Naive B cell (primary cell): ENCODE results near the gene DPYD. TPM values are rescaled to one million over a fixed set of nuclear protein-coding genes. Genes with fewer than 3 reads are reported as not detected.
"Not testable (repeated sequence)": the region's sequence is repeated elsewhere in the genome, so short reads cannot be mapped to it uniquely, and the experiment has no call there.

ENCODE experiments used
- ATAC-seq, 2 donors: fragments of 150-1000 bp; cut with Tn5 transposase; 2 replicates each; pipeline ENCODE4 v1.10.0; 2021; ENCODE audit warnings: low read depth in 2 of 2, mild to moderate bottlenecking in 2 of 2, moderate library complexity in 2 of 2
- DNase-seq: peaks from one replicate; pipeline ENCODE4 v3.0.0; 2022
- H3K27ac Mint-ChIP-seq, 6 donors: one replicate each; pipeline ENCODE4 v1.8.0; 2020 to 2022; ENCODE audit warnings: mild to moderate bottlenecking in 6 of 6, mixed read lengths in 6 of 6, moderate library complexity in 5 of 6, inconsistent platforms in 2 of 6
- H3K27me3 Mint-ChIP-seq, 3 donors: one replicate each; pipeline ENCODE4 v1.8.0; 2021 to 2022; ENCODE audit warnings: mixed read lengths in 3 of 3, mild to moderate bottlenecking in 1 of 3
- H3K36me3 Mint-ChIP-seq, 2 donors: one replicate each; pipeline ENCODE4 v1.8.0; 2020 to 2022; ENCODE audit warnings: mixed read lengths in 2 of 2, inconsistent platforms in 1 of 2, mild to moderate bottlenecking in 1 of 2
- H3K4me1 Mint-ChIP-seq, 3 donors: one replicate each; pipeline ENCODE4 v1.8.0; 2020 to 2022; ENCODE audit warnings: mixed read lengths in 3 of 3, inconsistent platforms in 1 of 3, mild to moderate bottlenecking in 1 of 3, moderate library complexity in 1 of 3
- H3K4me3 Mint-ChIP-seq, 8 donors: one replicate each; pipeline ENCODE4 v1.8.0; 2020 to 2022; ENCODE audit warnings: mild to moderate bottlenecking in 8 of 8, mixed read lengths in 8 of 8, moderate library complexity in 8 of 8, inconsistent platforms in 2 of 8
- H3K9me3 Mint-ChIP-seq, 7 donors: one replicate each; pipeline ENCODE4 v1.8.0; 2020 to 2022; ENCODE audit warnings: mixed read lengths in 7 of 7, mild to moderate bottlenecking in 5 of 7, inconsistent platforms in 2 of 7, moderate library complexity in 1 of 7
- polyA plus RNA-seq, 6 donors: library from polyadenylated mRNA; unstranded; fragments of 300-500 nt; fragmentation: Illumina TruSeq; gene quantifications; one replicate each; pipeline ENCODE4 v1.2.3, GENCODE V29; 2021; ENCODE audit warnings: low read depth in 6 of 6

Gene DPYD
- polyA plus RNA-seq, 6 donors from 2014 or later: 13.9 to 24.6 (median 19.1) TPM

DNA sequence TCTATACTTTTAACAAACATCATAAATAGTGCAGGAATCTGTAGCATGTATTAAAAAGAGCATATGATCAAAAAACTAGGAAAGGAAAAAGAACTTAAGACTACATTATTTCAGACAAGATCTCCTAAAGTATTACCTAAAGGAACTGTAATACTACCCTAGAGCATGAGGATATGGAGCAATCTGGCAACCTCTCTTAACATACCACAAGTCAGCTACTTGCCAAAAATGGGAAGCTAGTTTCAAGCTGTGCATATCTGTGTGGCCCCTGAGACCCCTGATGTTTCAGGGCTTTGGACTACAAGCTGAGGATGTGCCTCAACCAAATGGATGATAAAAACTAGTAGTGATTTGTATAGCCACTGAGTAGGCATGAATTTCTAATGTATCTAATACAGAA, 673.6 kb downstream of the DPYD start:
- DNase-seq: no peak
- H3K27me3 Mint-ChIP-seq: no peaks in the 10 kb centered on the region
- no peak for ATAC-seq
- H3K36me3 Mint-ChIP-seq: peaks cover 6 to 8% of the 10 kb centered on the region in 2 donors
- no peak overlapping the region for H3K27ac Mint-ChIP-seq
- no peaks in the 10 kb centered on the region for H3K4me1 Mint-ChIP-seq
- peaks cover 0 to 2% (median 0%) of the 10 kb centered on the region in 7 donors for H3K9me3 Mint-ChIP-seq
- no peak overlapping the region for H3K4me3 Mint-ChIP-seq

DNA sequence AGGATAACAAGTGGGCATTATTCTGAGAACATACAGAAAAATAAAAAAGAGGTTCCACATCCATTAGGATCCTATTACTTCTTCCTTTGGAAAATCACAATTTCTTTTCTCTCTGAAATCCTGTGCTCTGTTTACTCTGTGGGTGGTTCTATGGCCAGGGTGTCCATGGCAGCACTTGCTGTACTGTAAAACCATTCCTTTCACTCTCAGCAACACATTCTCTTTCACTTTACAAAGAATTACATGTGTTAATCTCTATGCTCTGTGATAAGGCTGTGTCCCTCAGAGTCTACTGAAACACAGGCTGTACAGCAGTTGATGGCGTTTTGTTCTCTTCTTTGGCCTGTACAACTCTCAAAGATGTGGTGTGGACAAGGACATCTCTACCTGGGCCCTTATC, 675.2 kb downstream of the DPYD start:
- H3K4me3 Mint-ChIP-seq: no peak overlapping the region
- ATAC-seq: no peak
- H3K27me3 Mint-ChIP-seq: no peaks in the 10 kb centered on the region
- no peak for DNase-seq
- peaks cover 6 to 8% of the 10 kb centered on the region in 2 donors for H3K36me3 Mint-ChIP-seq
- no peaks in the 10 kb centered on the region for H3K4me1 Mint-ChIP-seq
- H3K9me3 Mint-ChIP-seq: peaks cover 0 to 2% (median 0%) of the 10 kb centered on the region in 7 donors
- peak overlapping the region in 1 of 6 donors; percentile 49 for H3K27ac Mint-ChIP-seq

GRCh38 chr1:97245026-97245425, 675.8 kb downstream of the DPYD start:
- DNase-seq: no peak
- no peaks in the 10 kb centered on the region for H3K4me1 Mint-ChIP-seq
- peaks cover 4 to 6% of the 10 kb centered on the region in 2 donors for H3K36me3 Mint-ChIP-seq
- ATAC-seq: no peak
- H3K27me3 Mint-ChIP-seq: no peaks in the 10 kb centered on the region
- H3K4me3 Mint-ChIP-seq: no peak overlapping the region
- H3K27ac Mint-ChIP-seq: no peak overlapping the region
- peaks cover 0 to 2% (median 0%) of the 10 kb centered on the region in 7 donors for H3K9me3 Mint-ChIP-seq

DNA sequence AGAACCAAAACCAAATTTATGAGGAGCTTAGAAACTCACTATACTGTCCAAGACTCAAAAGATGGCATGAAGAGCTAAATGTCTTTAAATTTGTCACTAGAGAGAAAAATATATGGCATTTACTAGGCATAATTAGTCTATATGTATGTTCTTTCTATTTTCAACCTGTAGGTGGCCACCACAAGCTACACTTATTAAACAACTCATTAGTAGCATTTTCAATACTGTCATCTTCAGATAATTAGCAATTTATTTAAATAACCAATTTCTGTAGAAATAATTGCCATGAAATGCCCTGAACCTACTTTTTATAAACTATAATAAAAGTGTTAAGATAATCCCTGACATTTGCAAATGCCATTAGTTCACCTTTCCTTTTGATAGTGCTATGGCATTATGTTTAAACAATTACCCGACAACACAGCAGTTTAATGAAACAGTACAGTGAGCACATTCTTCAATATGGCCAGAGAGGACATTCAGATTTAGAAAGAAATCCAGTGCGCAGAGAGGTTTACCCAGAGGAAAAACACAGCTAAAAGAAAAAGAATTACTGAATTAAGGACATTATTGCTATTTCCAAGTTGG, 676.8 kb downstream of the DPYD start:
- no peak overlapping the region for H3K27ac Mint-ChIP-seq
- ATAC-seq: no peak

DNA sequence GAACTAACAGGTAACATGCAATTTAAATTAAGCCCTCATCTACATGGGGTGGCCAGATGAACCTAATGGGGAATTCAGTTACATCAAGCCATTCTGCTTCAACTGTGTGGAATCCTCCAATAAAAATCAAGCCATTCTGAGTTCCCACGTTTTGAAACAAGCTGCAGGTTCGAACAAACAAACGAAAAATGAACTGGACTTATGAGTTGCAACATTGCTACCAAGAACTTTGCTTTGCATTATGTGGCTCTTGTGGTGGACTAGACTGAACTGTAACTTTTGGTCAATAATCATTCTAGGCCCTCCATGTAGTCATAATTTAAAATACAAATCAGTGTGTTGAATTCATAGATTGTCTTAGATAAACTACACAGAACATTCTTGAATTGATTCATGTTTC, 682.0 kb downstream of the DPYD start:
- Mint-ChIP-seq H3K4me3 (no peak overlapping the region), H3K36me3 (peaks cover under 1 to 4% of the 10 kb centered on the region in 2 donors), H3K27me3 (no peaks in the 10 kb centered on the region), H3K4me1 (no peaks in the 10 kb centered on the region), H3K27ac (no peak overlapping the region), H3K9me3 (no peaks in the 10 kb centered on the region)
- DNase-seq (no peak), ATAC-seq (no peak)

More for the DNA sequence above, 676.8 kb downstream of the DPYD start:
- Mint-ChIP-seq H3K4me3 (no peak overlapping the region), H3K27me3 (no peaks in the 10 kb centered on the region), H3K9me3 (peaks cover 0 to 2% (median 0%) of the 10 kb centered on the region in 7 donors), H3K4me1 (no peaks in the 10 kb centered on the region), H3K36me3 (peaks cover 4 to 6% of the 10 kb centered on the region in 2 donors)
- no peak for DNase-seq

GRCh38 chr1:97231354-97231753, 689.5 kb downstream of the DPYD start:
- peaks cover 9 to 44% of the 10 kb centered on the region in 2 donors for H3K36me3 Mint-ChIP-seq
- H3K4me1 Mint-ChIP-seq, H3K27ac Mint-ChIP-seq, H3K4me3 Mint-ChIP-seq, H3K27me3 Mint-ChIP-seq, ATAC-seq, H3K9me3 Mint-ChIP-seq, DNase-seq: not testable (repeated sequence)

DNA sequence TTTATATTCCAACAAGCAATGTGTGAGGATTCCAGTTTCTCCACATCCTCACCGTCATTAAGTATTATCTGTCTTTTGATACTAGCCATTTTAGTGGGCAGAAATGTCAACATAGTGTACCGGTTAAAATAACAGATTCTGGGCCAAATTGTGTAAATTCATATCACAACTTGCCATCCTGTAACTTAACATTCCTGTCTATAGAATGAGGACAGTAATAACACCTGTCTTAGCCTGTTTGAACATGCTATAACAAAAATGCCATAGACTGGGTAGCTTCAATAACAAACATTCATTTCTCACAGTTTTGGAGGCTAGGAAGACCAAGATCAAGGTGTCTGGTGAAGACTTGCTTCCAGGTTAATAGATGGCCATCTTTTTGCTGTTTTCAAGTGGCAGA, 708.2 kb downstream of the DPYD start:
- peaks cover 0 to 19% of the 10 kb centered on the region in 2 donors for H3K36me3 Mint-ChIP-seq
- DNase-seq (no peak), ATAC-seq (no peak)
- H3K9me3 Mint-ChIP-seq: no peaks in the 10 kb centered on the region
- H3K27me3 Mint-ChIP-seq: no peaks in the 10 kb centered on the region
- H3K4me3 Mint-ChIP-seq: no peak overlapping the region
- no peaks in the 10 kb centered on the region for H3K4me1 Mint-ChIP-seq
- H3K27ac Mint-ChIP-seq: no peak overlapping the region

GRCh38 chr1:97210307-97210706, 710.5 kb downstream of the DPYD start:
- Mint-ChIP-seq H3K9me3 (no peaks in the 10 kb centered on the region), H3K36me3 (peaks cover 0 to 12% of the 10 kb centered on the region in 2 donors), H3K27me3 (no peaks in the 10 kb centered on the region), H3K4me1 (no peaks in the 10 kb centered on the region), H3K27ac (no peak overlapping the region), H3K4me3 (no peak overlapping the region)
- ATAC-seq (no peak), DNase-seq (no peak)

DNA sequence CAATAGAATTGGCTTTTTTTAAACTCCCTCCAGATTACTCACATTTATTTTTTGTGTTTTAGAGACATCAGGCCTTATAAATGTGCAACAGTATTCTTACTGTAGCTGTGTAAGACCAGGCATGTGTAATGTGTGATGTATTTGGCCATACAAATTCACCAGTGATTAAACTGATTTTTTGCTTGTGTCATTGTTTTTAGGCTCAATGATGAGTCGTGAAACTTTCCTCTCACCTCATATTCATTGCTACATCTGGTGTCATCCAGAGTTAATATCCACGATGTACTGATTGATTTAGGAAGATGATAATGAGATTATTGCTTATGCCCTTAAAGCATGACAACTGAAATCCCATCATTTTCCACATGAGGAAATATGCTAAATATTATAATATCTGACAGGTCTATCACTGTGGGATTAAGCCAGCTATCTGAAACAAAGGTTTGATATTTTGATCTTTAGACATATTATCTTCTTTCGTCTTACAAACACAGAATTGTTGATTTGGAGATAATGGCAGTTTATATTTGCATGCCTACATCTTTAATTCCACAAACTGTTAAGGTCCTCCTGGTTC, 711.4 kb downstream of the DPYD start:
- H3K9me3 Mint-ChIP-seq: no peaks in the 10 kb centered on the region
- no peak overlapping the region for H3K4me3 Mint-ChIP-seq
- H3K4me1 Mint-ChIP-seq: no peaks in the 10 kb centered on the region
- H3K27me3 Mint-ChIP-seq: no peaks in the 10 kb centered on the region
- ATAC-seq (no peak), DNase-seq (no peak)
- H3K36me3 Mint-ChIP-seq: peaks cover 0 to 5% of the 10 kb centered on the region in 2 donors
- no peak overlapping the region for H3K27ac Mint-ChIP-seq

- Mint-ChIP-seq H3K9me3 (no peaks in the 10 kb centered on the region), H3K27ac (no peak overlapping the region), H3K4me1 (no peaks in the 10 kb centered on the region), H3K27me3 (no peaks in the 10 kb centered on the region), H3K36me3 (no peaks in the 10 kb centered on the region), H3K4me3 (no peak overlapping the region)
- ATAC-seq (no peak), DNase-seq (no peak)
These were observed 713.0 kb downstream of the DPYD start for GRCh38 chr1:97207868-97208267.

- H3K9me3 Mint-ChIP-seq: no peaks in the 10 kb centered on the region
- H3K27me3 Mint-ChIP-seq: no peaks in the 10 kb centered on the region
- DNase-seq (no peak), ATAC-seq (no peak)
- no peak overlapping the region for H3K27ac Mint-ChIP-seq
- no peak overlapping the region for H3K4me3 Mint-ChIP-seq
- H3K36me3 Mint-ChIP-seq: no peaks in the 10 kb centered on the region
- H3K4me1 Mint-ChIP-seq: no peaks in the 10 kb centered on the region
These were observed 716.4 kb downstream of the DPYD start for GRCh38 chr1:97204468-97204867.

- Mint-ChIP-seq H3K9me3 (no peaks in the 10 kb centered on the region), H3K36me3 (no peaks in the 10 kb centered on the region), H3K27me3 (no peaks in the 10 kb centered on the region), H3K4me3 (no peak overlapping the region), H3K27ac (no peak overlapping the region), H3K4me1 (peaks cover 0 to 2% (median 0%) of the 10 kb centered on the region in 3 donors)
- DNase-seq (no peak), ATAC-seq (no peak)
These were observed 718.1 kb downstream of the DPYD start for GRCh38 chr1:97202481-97203380.

- no peak for ATAC-seq
- Mint-ChIP-seq H3K27me3 (no peaks in the 10 kb centered on the region), H3K4me1 (peaks cover 0 to 3% (median 0%) of the 10 kb centered on the region in 3 donors), H3K27ac (no peak overlapping the region), H3K4me3 (no peak overlapping the region), H3K9me3 (no peaks in the 10 kb centered on the region), H3K36me3 (no peaks in the 10 kb centered on the region)
- no peak for DNase-seq
These were observed 719.2 kb downstream of the DPYD start for GRCh38 chr1:97201641-97202040.

DNA sequence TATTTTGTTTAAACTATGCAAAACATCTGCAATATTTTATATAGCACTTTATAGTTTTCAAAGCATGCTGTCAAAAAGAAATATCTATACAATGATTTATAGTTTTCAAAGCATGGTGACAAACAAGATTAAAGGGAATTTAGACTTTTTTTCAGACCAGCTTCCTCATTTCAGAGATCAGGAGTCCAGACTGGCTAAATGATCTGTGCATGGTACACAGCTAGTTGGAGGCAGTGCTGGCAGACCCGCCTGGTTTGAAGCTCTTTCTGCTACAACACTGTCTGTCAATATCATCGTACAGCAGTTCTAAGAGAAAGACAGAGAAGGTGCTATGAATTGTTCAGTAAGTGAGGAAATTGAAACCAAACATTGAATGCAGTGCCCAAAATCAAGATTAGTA, 720.2 kb downstream of the DPYD start:
- H3K27ac Mint-ChIP-seq: no peak overlapping the region
- H3K36me3 Mint-ChIP-seq: no peaks in the 10 kb centered on the region
- H3K4me1 Mint-ChIP-seq: peaks cover 0 to 3% (median 0%) of the 10 kb centered on the region in 3 donors
- no peaks in the 10 kb centered on the region for H3K9me3 Mint-ChIP-seq
- no peak overlapping the region for H3K4me3 Mint-ChIP-seq
- DNase-seq (no peak), ATAC-seq (no peak)
- no peaks in the 10 kb centered on the region for H3K27me3 Mint-ChIP-seq
